Psoas muscle (tissue), 8 donors: Measurements from ENCODE around the gene DNAH11. TPM values are rescaled to one million over a fixed set of nuclear protein-coding genes. Genes with fewer than 3 reads are reported as not detected.

ENCODE experiments used
- ATAC-seq, 4 donors: fragments of 200-7000 bp; cut with Tn5 transposase; one replicate each; pipeline ENCODE4 v1.9.1; 2020; ENCODE audit warnings: moderate library complexity in 3 of 4, mild to moderate bottlenecking in 2 of 4
- DNase-seq, 2 donors: peaks; one replicate each; pipeline ENCODE4 v3.0.0-alpha.2; 2020
- H3K27ac ChIP-seq: fragments of 200-600 bp; one replicate; pipeline ENCODE4 v1.8.0; 2022
- H3K27me3 ChIP-seq, 3 donors: fragments of 200-600 bp in 1 of 3; one replicate each; pipeline versions ENCODE4 v1.6.1 to v1.8.0; 2013 to 2022; ENCODE audit warnings: low read length in 2 of 3, mild to moderate bottlenecking in 2 of 3, moderate library complexity in 1 of 3; ENCODE audit not compliant: insufficient read depth in 3 of 3
- H3K36me3 ChIP-seq, 2 donors: fragments of 200-600 bp in 1 of 2; one replicate each; pipeline versions ENCODE4 v1.6.1 to v1.8.0; 2013 to 2022; ENCODE audit warnings: low read depth in 1 of 2, mild to moderate bottlenecking in 1 of 2, moderate library complexity in 1 of 2; ENCODE audit not compliant: insufficient read depth in 1 of 2
- H3K4me1 ChIP-seq: fragments of 200-600 bp; one replicate; pipeline ENCODE4 v1.8.0; 2022
- H3K4me3 ChIP-seq: fragments of 200-600 bp; one replicate; pipeline ENCODE4 v1.8.0; 2022; ENCODE audit warnings: mild to moderate bottlenecking
- H3K9me3 ChIP-seq: fragments of 200-600 bp; one replicate; pipeline ENCODE4 v1.8.0; 2022
- WGBS, 3 donors: extraction: QIAGEN DNeasy Blood & Tissue Kit; methylation state at CpG; one replicate each; pipeline versions ENCODE4 v1.1.6 to v1.1.7; 2013; 5-methylcytosine and 5-hydroxymethylcytosine counted together
- intact Hi-C, 2 donors: fragments of 100-400 bp; cut with DNase I; formaldehyde crosslinking; loops; one replicate each; pipeline versions ENCODE4 v1.11.0 to v1.14.2; 2022
- polyA plus RNA-seq, 3 donors: library from polyadenylated mRNA; stranded (reverse); fragments of 200-250 nt; gene quantifications; one replicate each; pipeline ENCODE4 v1.2.3, GENCODE V29; 2013
- total RNA-seq, 4 donors: library from RNA; stranded (reverse); fragmentation: NEBNext Ultra II Directional in 2 of 4; extraction: Animal tissue kit (Norgen Biotek cat#: 25700) in 2 of 4; gene quantifications; one replicate each; pipeline versions ENCODE4 v1.2.1 to v1.2.4, GENCODE V29; 2021 to 2023
- TF ChIP-seq, protein P1 (sequence below): fragments of 200-600 bp; IDR thresholded peaks from one replicate; pipeline ENCODE4 v1.8.0; 2022; ENCODE audit warnings: antibody characterized with exemption
- donor health status: healthy with polysubstance abuse.
- donor health status: DM: no; HTN: no; CAD: no; lungs with moderate emphysema.
- donor health status: Bipolar disorder and iron deficiency.
- donor health status: healthy.
- donor health status: DM: yes; HTN: yes; CAD: no.
- donor health status: DM: no; HTN: no; CAD: no.
- donor health status: DM: no; HTN: no; CAD: no.
- donor health status: DM: yes; HTN: yes; CAD: no.

The DNAH11 gene
- total and polyA plus RNA-seq, 7 donors = 0.01 to 0.93 (median 0.28) TPM

DNA sequence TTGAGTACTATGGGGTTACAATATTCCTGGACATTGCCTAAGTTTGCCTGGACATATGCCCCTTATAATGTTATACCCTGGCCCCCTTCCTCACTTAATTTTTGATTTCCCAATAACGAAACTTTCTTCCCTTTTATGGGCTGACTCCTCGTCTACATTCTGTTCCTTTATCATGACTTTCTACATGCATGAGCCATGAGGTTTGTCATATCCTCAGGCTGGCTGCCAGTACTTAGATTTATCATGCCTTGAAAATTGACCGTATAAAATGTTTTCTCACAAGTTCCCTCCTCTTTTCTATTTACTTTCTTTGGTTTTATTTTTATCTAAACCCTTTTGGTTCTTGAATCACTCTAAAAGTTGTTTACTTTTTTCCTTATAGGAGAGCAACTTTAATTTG is 4.7 kb downstream of the DNAH11 start:
- Histone ChIP-seq H3K9me3 (no peaks in the 10 kb centered on the region), H3K36me3 (no peaks in the 10 kb centered on the region), H3K4me1 (peaks cover 9% of the 10 kb centered on the region), H3K4me3 (no peak overlapping the region), H3K27me3 (peaks cover 10 to 41% (median 11%) of the 10 kb centered on the region in 3 donors), H3K27ac (no peak overlapping the region)
- DNase-seq (no peak), ATAC-seq (no peak)
- 37 to 47% (median 38%) methylated on average over 3 of the region's 3 CpGs for WGBS, 3 donors
- TF ChIP-seq, protein P1, sequence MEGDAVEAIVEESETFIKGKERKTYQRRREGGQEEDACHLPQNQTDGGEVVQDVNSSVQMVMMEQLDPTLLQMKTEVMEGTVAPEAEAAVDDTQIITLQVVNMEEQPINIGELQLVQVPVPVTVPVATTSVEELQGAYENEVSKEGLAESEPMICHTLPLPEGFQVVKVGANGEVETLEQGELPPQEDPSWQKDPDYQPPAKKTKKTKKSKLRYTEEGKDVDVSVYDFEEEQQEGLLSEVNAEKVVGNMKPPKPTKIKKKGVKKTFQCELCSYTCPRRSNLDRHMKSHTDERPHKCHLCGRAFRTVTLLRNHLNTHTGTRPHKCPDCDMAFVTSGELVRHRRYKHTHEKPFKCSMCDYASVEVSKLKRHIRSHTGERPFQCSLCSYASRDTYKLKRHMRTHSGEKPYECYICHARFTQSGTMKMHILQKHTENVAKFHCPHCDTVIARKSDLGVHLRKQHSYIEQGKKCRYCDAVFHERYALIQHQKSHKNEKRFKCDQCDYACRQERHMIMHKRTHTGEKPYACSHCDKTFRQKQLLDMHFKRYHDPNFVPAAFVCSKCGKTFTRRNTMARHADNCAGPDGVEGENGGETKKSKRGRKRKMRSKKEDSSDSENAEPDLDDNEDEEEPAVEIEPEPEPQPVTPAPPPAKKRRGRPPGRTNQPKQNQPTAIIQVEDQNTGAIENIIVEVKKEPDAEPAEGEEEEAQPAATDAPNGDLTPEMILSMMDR = no peak
- intact Hi-C loops = no loop called here

DNA sequence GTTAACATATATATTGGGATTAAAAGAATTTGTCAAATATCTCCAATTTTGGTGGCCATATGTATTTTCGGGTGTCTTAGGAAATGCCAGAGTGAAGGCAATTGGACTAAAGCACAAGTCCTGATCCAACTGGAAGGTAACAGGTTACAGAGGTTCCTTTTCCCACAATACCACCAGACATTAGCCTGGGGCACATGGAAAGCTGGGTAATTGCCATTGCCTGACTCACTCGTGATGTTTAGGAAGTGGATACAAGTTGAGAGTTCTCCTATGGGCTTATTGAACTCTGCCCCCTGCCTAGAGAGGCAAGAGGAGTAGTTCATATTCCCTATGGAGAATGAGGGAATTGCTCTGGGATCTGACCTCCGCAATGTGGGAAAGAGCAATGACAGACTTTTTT is 5.7 kb downstream of the DNAH11 start:
- DNase-seq (no peak), ATAC-seq (no peak)
- H3K27me3 ChIP-seq = peaks cover 4 to 32% (median 11%) of the 10 kb centered on the region in 3 donors
- H3K4me3 ChIP-seq = no peak overlapping the region
- H3K27ac ChIP-seq = no peak overlapping the region
- intact Hi-C loops = no loop called here
- TF ChIP-seq, protein P1 = no peak
- WGBS, 3 donors = 57 to 75% (median 66%) methylated on average over 3 of the region's 3 CpGs
- peaks cover 5% of the 10 kb centered on the region for H3K4me1 ChIP-seq
- H3K36me3 ChIP-seq = no peaks in the 10 kb centered on the region
- no peaks in the 10 kb centered on the region for H3K9me3 ChIP-seq

DNA sequence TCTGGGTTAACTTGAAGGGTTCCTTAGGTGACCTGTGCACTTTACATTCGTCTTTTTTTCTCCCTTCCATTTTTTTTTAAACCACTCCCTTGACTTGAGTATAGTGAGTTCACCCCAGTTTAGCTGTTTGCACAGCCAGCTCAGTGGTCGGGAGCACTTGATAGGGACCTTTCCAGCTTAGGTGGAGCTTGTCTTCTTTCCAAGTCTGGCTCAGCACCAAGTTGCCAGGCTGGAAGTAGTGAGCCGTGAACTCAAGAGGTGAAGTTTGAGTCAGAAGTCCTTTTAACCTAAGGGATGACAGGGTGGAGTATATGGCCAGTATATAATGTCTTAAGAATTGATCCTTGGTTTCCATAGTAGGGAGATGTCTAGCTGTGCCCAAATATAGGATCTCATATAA is 7.2 kb downstream of the DNAH11 start:
- intact Hi-C loops = no loop called here
- TF ChIP-seq, protein P1 = no peak

DNA sequence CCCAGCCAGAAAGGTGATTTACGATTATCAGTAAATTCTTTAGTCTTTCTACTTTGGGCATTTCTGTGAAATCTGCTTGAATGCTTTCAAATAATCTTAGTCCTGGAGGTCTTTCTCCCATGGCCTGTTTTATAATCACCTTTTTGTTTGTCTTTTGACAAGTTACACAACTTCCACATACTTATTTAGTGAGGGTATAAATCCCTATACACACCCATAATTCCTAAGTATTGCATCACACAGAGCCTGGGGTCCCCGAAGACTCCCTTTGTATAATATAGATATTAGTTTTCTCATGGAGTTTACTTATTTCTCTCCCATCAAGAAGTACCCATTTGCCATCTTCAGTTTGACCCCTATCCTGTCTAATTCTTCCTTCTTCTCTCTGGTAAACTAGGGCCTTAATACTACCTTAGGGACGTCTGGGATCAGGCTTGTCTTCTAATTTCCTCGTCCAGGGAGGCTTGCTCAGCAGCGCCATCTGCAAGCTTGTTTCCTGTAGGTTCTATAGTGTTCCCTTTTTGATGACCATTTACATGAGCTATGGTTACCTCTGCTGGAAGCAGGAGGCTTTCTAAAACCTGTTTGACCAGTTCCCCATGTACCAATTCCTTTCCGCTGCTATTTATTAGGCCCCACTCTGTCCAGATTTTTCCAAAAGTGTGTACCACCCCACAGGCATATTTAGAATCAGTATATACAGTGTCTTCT is 8.1 kb downstream of the DNAH11 start:
- no peaks in the 10 kb centered on the region for H3K4me1 ChIP-seq
- no peaks in the 10 kb centered on the region for H3K9me3 ChIP-seq
- intact Hi-C loops = no loop called here
- H3K27ac ChIP-seq = no peak overlapping the region
- ATAC-seq (no peak), DNase-seq (no peak)
- no peak overlapping the region for H3K4me3 ChIP-seq
- no peaks in the 10 kb centered on the region for H3K36me3 ChIP-seq
- WGBS, 3 donors = 65 to 81% (median 76%) methylated on average over 6 of the region's 6 CpGs
- H3K27me3 ChIP-seq = peaks cover 1 to 12% (median 2%) of the 10 kb centered on the region in 3 donors
- TF ChIP-seq, protein P1 = no peak

More for the DNA sequence above, 7.2 kb downstream of the DNAH11 start:
- Histone ChIP-seq H3K4me3 (no peak overlapping the region), H3K27ac (no peak overlapping the region), H3K36me3 (no peaks in the 10 kb centered on the region), H3K4me1 (no peaks in the 10 kb centered on the region), H3K27me3 (peaks cover 2 to 16% (median 6%) of the 10 kb centered on the region in 3 donors), H3K9me3 (no peaks in the 10 kb centered on the region)
- DNase-seq (no peak), ATAC-seq (no peak)
- WGBS, 3 donors = 84 to 87% (median 87%) methylated on average over 3 of the region's 3 CpGs

DNA sequence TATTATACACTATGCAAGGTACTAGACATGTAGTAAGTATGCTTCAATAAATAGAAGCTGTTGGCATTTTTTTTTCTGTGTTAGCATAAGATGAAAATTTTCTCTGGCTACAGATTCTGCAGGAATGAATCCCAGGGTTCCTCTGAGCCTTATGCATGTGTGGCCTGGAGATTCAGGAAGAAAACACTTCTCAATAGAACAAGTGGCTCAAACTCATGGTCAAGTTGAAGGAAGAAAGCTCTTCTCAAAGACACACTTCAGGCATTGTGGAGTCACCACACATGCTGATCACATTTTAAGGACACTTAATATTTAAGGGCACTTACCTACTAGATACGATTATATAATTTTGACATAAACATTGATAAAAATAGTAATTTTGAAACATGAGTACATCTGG is 19.5 kb downstream of the DNAH11 start:
- Histone ChIP-seq H3K36me3 (no peaks in the 10 kb centered on the region), H3K27me3 (peaks cover 0 to 7% (median 0%) of the 10 kb centered on the region in 3 donors), H3K9me3 (no peaks in the 10 kb centered on the region), H3K4me1 (no peaks in the 10 kb centered on the region), H3K27ac (no peak overlapping the region), H3K4me3 (no peak overlapping the region)
- WGBS, 3 donors = 77 to 92% (median 78%) methylated on average over 1 of the region's 1 CpG
- DNase-seq = no peak
- TF ChIP-seq, protein P1 = no peak
- no peak for ATAC-seq
- intact Hi-C loops = no loop called here
